ENCODE data around the gene LAPTM4A. TPM values are rescaled to one million over a fixed set of nuclear protein-coding genes. Genes with fewer than 3 reads are reported as not detected.
A peak's percentile ranks its signal among the peaks of the same experiment; 100 is the strongest.

LAPTM4A gene
- total RNA-seq, 2 donors from 2014 or later, result 151 to 168 TPM

- ATAC-seq (no peak), DNase-seq (no peak)
- intact Hi-C loops (cut with DNase I, micrococcal nuclease), result no loop called here
Observed at GRCh38 chr2:20034821-20035220, 16.6 kb downstream of the LAPTM4A start.

GRCh38 chr2:20034218-20034617, 17.2 kb downstream of the LAPTM4A start:
- intact Hi-C loops (cut with DNase I, micrococcal nuclease), result no loop called here
- no peak for DNase-seq
- ATAC-seq, result no peak

GRCh38 chr2:20033322-20033721, 18.1 kb downstream of the LAPTM4A start:
- no peak for DNase-seq
- intact Hi-C loops (cut with DNase I, micrococcal nuclease), result no loop called here
- no peak for ATAC-seq

- DNase-seq (no peak), ATAC-seq (no peak)
- intact Hi-C loops (cut with DNase I, micrococcal nuclease), result no loop called here
Observed at GRCh38 chr2:20030224-20030623, 21.2 kb downstream of the LAPTM4A start.

GRCh38 chr2:20027705-20028434, 23.6 kb downstream of the LAPTM4A start:
- intact Hi-C loops (cut with DNase I, micrococcal nuclease), result no loop called here
- ATAC-seq (peak; percentile 30), DNase-seq (no peak)

GRCh38 chr2:20027260-20027677, 24.2 kb downstream of the LAPTM4A start:
- ATAC-seq (peak; percentile 99), DNase-seq (peak; percentile 11 to 32)
- intact Hi-C loops (cut with DNase I, micrococcal nuclease), result no loop called here

- ATAC-seq, result no peak
Observed at GRCh38 chr2:20025065-20025786, 26.2 kb downstream of the LAPTM4A start.

GRCh38 chr2:20023688-20024087, 27.7 kb downstream of the LAPTM4A start:
- intact Hi-C loops (cut with DNase I, micrococcal nuclease), result no loop called here
- DNase-seq (no peak), ATAC-seq (no peak)

More at GRCh38 chr2:20025065-20025786, 26.2 kb downstream of the LAPTM4A start:
- DNase-seq, result no peak
- intact Hi-C loops (cut with DNase I, micrococcal nuclease), result no loop called here

- intact Hi-C loops (cut with DNase I, micrococcal nuclease), result no loop called here
- DNase-seq (no peak), ATAC-seq (no peak)
Observed at GRCh38 chr2:20021405-20022009, 29.9 kb downstream of the LAPTM4A start.

GRCh38 chr2:20019747-20020146, 31.7 kb downstream of the LAPTM4A start:
- no peak for DNase-seq
- intact Hi-C loops (cut with DNase I, micrococcal nuclease), result loop anchor here (5.0 to 10.0 kb wide), 2 partner anchors 75 to 78 kb away; no protein-coding TSS in a partner anchor
- no peak for ATAC-seq

GRCh38 chr2:20018601-20019152, 32.8 kb downstream of the LAPTM4A start:
- DNase-seq (no peak), ATAC-seq (no peak)
- intact Hi-C loops (cut with DNase I, micrococcal nuclease), result loop anchor here (5.0 to 10.0 kb wide), 2 partner anchors 76 to 79 kb away; no protein-coding TSS in a partner anchor

GRCh38 chr2:20016346-20016745, 35.1 kb downstream of the LAPTM4A start:
- intact Hi-C loops (cut with DNase I, micrococcal nuclease), result loop anchor here (5.0 to 10.0 kb wide), 2 partner anchors 78 to 81 kb away; no protein-coding TSS in a partner anchor
- no peak for ATAC-seq
- DNase-seq, result no peak

GRCh38 chr2:20015482-20016083, 35.8 kb downstream of the LAPTM4A start:
- DNase-seq, result no peak
- peak; percentile 64 for ATAC-seq
- intact Hi-C loops (cut with DNase I, micrococcal nuclease), result loop anchor here (5.0 to 10.0 kb wide), 2 partner anchors 79 to 82 kb away; no protein-coding TSS in a partner anchor

- intact Hi-C loops (cut with DNase I, micrococcal nuclease), result loop anchor here in 1 of 2 donors (10.0 kb wide), 1 partner anchor 82 kb away; no protein-coding TSS in a partner anchor
- no peak for DNase-seq
- no peak for ATAC-seq
Observed at GRCh38 chr2:20013126-20013849, 38.1 kb downstream of the LAPTM4A start.

GRCh38 chr2:20012282-20013125, 38.9 kb downstream of the LAPTM4A start, which contains the start of gene MATN3:
Gene MATN3, minus strand, starts transcription at chr2:20012668. Its CDS starts 37 bp downstream, at chr2:20012631.
- ATAC-seq, result peak; percentile 89
- intact Hi-C loops (cut with DNase I, micrococcal nuclease), result loop anchor here in 1 of 2 donors (10.0 kb wide), 1 partner anchor 82 kb away; no protein-coding TSS in a partner anchor

GRCh38 chr2:20012032-20012281, 39.5 kb downstream of the LAPTM4A start:
- intact Hi-C loops (cut with DNase I, micrococcal nuclease), result loop anchor here in 1 of 2 donors (10.0 kb wide), 1 partner anchor 83 kb away; no protein-coding TSS in a partner anchor
- ATAC-seq (no peak), DNase-seq (no peak)

More at GRCh38 chr2:20012282-20013125, 38.9 kb downstream of the LAPTM4A start, which contains the start of gene MATN3:
- DNase-seq, result peak; percentile 36 to 56
